ENCODE data around the gene PRDM15. TPM values are rescaled to one million over a fixed set of nuclear protein-coding genes. Genes with fewer than 3 reads are reported as not detected.

PRDM15 gene
- total RNA-seq, 4 donors from 2014 or later = 6.4 to 88.4 (median 21.1) TPM

DNA sequence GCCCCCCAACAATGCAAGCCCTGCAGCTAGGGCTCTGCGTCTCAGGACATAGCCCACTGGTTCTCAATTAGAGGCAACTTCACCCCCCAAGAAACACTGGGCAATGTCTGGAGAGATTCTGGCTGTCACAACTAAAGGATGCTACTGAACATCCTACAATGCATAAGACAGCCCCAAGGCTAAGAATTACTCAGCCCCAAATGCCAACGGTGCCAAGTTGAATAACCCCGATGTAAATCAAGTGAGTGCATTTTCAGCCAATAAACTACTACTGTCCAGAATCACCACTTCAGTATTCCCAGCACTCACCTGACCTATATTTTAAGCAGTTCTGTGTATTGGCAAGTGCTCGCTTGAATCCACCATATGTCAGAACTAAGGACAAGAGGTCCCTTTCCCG is 119.2 kb downstream of the PRDM15 start:
- in situ Hi-C loops (cut with MboI; ENCODE audit: low pct_ligation_motif_present in 1 of 4, low pct_unique_long_range_greater_than_20kb in 1 of 4, low sequenced_read_pairs in 3 of 4) = no loop called here
- Histone ChIP-seq H3K36me3 (no peaks in the 10 kb centered on the region), H3K9me3 (no peaks in the 10 kb centered on the region), H3K4me3 (no peak overlapping the region), H3K27me3 (peaks cover 46% of the 10 kb centered on the region), H3K4me1 (peaks cover 0 to 17% (median 0%) of the 10 kb centered on the region in 4 donors), H3K27ac (no peak overlapping the region)
- TF ChIP-seq, protein P1, sequence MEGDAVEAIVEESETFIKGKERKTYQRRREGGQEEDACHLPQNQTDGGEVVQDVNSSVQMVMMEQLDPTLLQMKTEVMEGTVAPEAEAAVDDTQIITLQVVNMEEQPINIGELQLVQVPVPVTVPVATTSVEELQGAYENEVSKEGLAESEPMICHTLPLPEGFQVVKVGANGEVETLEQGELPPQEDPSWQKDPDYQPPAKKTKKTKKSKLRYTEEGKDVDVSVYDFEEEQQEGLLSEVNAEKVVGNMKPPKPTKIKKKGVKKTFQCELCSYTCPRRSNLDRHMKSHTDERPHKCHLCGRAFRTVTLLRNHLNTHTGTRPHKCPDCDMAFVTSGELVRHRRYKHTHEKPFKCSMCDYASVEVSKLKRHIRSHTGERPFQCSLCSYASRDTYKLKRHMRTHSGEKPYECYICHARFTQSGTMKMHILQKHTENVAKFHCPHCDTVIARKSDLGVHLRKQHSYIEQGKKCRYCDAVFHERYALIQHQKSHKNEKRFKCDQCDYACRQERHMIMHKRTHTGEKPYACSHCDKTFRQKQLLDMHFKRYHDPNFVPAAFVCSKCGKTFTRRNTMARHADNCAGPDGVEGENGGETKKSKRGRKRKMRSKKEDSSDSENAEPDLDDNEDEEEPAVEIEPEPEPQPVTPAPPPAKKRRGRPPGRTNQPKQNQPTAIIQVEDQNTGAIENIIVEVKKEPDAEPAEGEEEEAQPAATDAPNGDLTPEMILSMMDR (IDR thresholded peaks at IDR 0.05) = no peak
- TF ChIP-seq POLR2AphosphoS5 (IDR thresholded peaks at IDR 0.05) = no peak
- TF ChIP-seq POLR2A (IDR thresholded peaks at IDR 0.05) = no peak
- no peak for DNase-seq
- 80 to 90% methylated on average over 1 to 5 of the region's 5 CpGs for WGBS, 2 donors (ENCODE audit: low coverage in 1 of 2)
- intact Hi-C loops (cut with DNase I; ENCODE audit: low total_unique reads) = no loop called here

DNA sequence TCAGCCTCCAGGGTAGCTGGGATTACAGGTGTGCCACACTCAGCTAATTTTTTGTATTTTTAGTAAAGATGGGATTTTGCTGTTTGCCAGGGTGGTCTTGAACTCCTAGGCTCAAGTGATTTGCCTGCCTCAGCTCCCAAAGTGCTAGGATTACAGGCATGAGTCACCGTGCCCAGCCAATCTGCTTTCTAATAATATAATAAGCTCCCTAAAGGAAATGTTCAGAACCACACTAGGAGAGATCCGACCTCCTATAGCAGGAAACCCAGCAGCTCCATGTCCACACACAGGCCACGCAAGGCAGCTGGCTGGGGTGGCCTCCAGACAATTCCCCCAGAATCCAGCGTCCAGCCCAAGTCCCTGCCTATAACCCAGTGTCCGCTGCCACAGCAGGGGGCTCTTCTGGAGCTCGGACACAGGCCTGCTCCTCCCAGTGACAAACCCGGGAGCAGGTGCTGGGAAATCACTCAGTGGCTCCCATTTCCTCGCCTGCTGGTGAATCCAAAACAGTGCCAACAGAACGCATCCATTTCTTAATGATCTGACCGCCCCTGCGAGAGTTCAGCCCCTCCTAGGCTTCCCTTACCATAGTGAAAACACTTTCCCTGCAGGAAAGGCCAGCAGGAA is 119.8 kb downstream of the PRDM15 start:
- no peak overlapping the region for H3K27ac ChIP-seq

DNA sequence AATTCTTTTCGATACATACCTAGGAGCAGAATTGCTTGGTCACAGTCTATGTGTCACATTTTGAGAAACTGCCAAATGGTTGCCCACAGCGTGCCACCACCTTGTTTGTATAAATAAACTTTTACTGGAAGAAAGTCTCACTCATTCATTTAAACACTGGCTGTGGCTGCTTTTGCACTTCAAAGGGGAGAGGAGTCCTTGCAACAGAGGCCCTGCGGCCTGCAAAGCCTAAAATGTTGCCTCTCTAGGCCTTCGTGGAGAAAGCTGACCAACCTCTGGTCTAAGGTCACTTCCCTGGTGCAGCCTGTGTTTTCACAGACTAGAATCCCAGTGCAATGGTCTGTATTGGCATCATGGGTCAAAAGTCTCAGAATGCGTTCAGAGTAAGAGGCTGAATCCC is 120.6 kb downstream of the PRDM15 start:
- H3K4me1 ChIP-seq = peaks cover 0 to 14% (median 0%) of the 10 kb centered on the region in 4 donors
- intact Hi-C loops (cut with DNase I; ENCODE audit: low total_unique reads) = no loop called here
- WGBS, 2 donors (ENCODE audit: low coverage in 1 of 2) = 80% methylated on average over 3 to 5 of the region's 5 CpGs
- H3K27ac ChIP-seq = no peak overlapping the region
- DNase-seq = no peak
- H3K4me3 ChIP-seq = no peak overlapping the region
- H3K27me3 ChIP-seq = peaks cover 32% of the 10 kb centered on the region
- TF ChIP-seq POLR2AphosphoS5 (IDR thresholded peaks at IDR 0.05) (no peak), EP300 (IDR thresholded peaks at IDR 0.05; ENCODE audit: low read depth) (no peak), POLR2A (IDR thresholded peaks at IDR 0.05) (no peak)
- TF ChIP-seq, protein P1 (IDR thresholded peaks at IDR 0.05) = no peak
- H3K9me3 ChIP-seq = no peaks in the 10 kb centered on the region
- no peaks in the 10 kb centered on the region for H3K36me3 ChIP-seq
- in situ Hi-C loops (cut with MboI; ENCODE audit: low pct_ligation_motif_present in 1 of 4, low pct_unique_long_range_greater_than_20kb in 1 of 4, low sequenced_read_pairs in 3 of 4) = no loop called here

More for the DNA sequence above, 119.8 kb downstream of the PRDM15 start:
- peaks cover 40% of the 10 kb centered on the region for H3K27me3 ChIP-seq
- no peaks in the 10 kb centered on the region for H3K9me3 ChIP-seq
- peaks cover 0 to 14% (median 0%) of the 10 kb centered on the region in 4 donors for H3K4me1 ChIP-seq
- TF ChIP-seq, protein P1 (IDR thresholded peaks at IDR 0.05) = no peak
- TF ChIP-seq POLR2AphosphoS5 (IDR thresholded peaks at IDR 0.05) (no peak), POLR2A (IDR thresholded peaks at IDR 0.05) (no peak), EP300 (IDR thresholded peaks at IDR 0.05; ENCODE audit: low read depth) (no peak)
- no peak for DNase-seq
- intact Hi-C loops (cut with DNase I; ENCODE audit: low total_unique reads) = no loop called here
- WGBS, 2 donors (ENCODE audit: low coverage in 1 of 2) = 92 to 95% methylated on average over 5 to 11 of the region's 11 CpGs
- in situ Hi-C loops (cut with MboI; ENCODE audit: low pct_ligation_motif_present in 1 of 4, low pct_unique_long_range_greater_than_20kb in 1 of 4, low sequenced_read_pairs in 3 of 4) = no loop called here
- no peak overlapping the region for H3K4me3 ChIP-seq
- no peaks in the 10 kb centered on the region for H3K36me3 ChIP-seq

DNA sequence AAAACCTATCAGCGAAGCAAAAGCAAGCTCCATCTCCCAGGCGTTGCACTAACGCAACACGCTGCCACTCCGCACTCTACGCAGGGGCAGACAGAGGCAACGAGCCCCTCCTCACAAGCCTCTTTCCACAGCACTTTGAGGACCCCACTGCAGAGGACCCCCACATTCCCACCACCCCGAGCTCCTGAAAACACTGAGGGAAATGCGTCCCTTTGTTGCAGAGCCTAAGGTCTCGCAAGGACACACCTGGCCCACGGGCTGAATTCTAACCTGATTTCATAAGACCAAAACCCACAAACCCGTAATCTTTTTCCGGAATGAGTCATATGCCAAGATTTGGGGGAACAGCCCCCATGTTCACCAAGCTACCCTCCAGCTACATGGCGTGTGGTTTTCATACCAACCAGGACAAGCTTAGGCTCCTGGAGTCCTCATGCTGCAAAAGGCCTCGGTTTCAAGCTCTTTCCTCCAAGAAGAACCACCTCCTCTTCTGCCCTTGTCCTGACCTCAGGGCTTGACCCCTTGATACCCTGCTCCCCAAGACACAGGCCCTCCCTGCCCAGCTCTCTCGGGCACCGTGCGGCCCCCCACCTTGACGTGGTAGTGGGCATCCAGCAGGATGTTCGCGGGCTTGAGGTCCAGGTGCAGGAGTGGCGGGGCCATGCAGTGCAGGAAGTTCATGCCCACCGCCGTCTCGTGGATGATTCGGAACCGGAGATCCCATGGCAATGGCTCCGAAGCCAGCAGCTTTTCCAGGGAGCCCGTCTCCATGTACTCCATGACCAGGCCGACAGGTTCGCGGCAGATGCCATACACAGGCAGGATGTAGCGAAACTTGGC is 123.0 kb downstream of the PRDM15 start:
- Histone ChIP-seq H3K9me3 (no peaks in the 10 kb centered on the region), H3K27ac (no peak overlapping the region), H3K27me3 (peaks cover 8% of the 10 kb centered on the region), H3K4me3 (no peak overlapping the region), H3K36me3 (no peaks in the 10 kb centered on the region), H3K4me1 (peaks cover 0 to 3% (median 0%) of the 10 kb centered on the region in 4 donors)
- DNase-seq = no peak
- in situ Hi-C loops (cut with MboI; ENCODE audit: low pct_ligation_motif_present in 1 of 4, low pct_unique_long_range_greater_than_20kb in 1 of 4, low sequenced_read_pairs in 3 of 4) (no loop called here), intact Hi-C loops (cut with DNase I; ENCODE audit: low total_unique reads) (no loop called here)
- 80 to 93% methylated on average over 1 to 33 of the region's 33 CpGs for WGBS, 2 donors (ENCODE audit: low coverage in 1 of 2)
- TF ChIP-seq POLR2A (IDR thresholded peaks at IDR 0.05) (no peak), EP300 (IDR thresholded peaks at IDR 0.05; ENCODE audit: low read depth) (no peak), POLR2AphosphoS5 (IDR thresholded peaks at IDR 0.05) (no peak)
- TF ChIP-seq, protein P1 (IDR thresholded peaks at IDR 0.05) = no peak

Data from transverse colon (tissue), 4 donors.